Measurements from ENCODE around the gene C2CD3.

C2CD3 gene

DNA sequence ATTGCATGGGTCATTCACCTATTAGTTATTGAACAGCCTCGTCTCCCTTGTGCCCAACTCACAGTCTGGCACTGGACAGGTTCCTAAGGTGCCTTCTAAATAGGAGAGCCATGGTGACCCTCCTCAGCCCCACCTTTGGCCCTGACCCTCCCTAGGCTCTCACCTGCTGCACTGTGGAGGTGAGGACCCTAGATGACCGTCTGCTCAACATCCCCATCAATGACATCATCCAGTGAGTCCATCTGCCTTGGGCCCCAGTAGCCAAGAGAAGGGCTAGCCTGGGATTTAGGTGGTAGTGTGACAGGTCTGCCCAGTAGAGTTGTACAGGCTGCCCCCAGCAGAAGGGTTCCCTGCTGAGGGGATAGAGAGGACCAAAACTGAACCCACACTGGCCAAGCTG, 201.7 kb downstream of the C2CD3 start:
- in situ Hi-C loops (cut with MboI; ENCODE audit: low pct_unique_long_range_greater_than_20kb, low sequenced_read_pairs, unreplicated experiment), result loop anchor here (25.0 kb wide), 1 partner anchor 343 kb away; the partner anchor contains the start of gene P4HA3
- no peak for DNase-seq (ENCODE audit: low spot score)
- TF ChIP-seq, protein P1, sequence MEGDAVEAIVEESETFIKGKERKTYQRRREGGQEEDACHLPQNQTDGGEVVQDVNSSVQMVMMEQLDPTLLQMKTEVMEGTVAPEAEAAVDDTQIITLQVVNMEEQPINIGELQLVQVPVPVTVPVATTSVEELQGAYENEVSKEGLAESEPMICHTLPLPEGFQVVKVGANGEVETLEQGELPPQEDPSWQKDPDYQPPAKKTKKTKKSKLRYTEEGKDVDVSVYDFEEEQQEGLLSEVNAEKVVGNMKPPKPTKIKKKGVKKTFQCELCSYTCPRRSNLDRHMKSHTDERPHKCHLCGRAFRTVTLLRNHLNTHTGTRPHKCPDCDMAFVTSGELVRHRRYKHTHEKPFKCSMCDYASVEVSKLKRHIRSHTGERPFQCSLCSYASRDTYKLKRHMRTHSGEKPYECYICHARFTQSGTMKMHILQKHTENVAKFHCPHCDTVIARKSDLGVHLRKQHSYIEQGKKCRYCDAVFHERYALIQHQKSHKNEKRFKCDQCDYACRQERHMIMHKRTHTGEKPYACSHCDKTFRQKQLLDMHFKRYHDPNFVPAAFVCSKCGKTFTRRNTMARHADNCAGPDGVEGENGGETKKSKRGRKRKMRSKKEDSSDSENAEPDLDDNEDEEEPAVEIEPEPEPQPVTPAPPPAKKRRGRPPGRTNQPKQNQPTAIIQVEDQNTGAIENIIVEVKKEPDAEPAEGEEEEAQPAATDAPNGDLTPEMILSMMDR (IDR thresholded peaks at IDR 0.05; ENCODE audit: extremely low read depth, insufficient read depth, missing control alignments), result no peak

- in situ Hi-C loops (cut with MboI; ENCODE audit: low pct_unique_long_range_greater_than_20kb, low sequenced_read_pairs, unreplicated experiment), result loop anchor here (25.0 kb wide), 1 partner anchor 344 kb away; the partner anchor contains the start of gene P4HA3
- TF ChIP-seq, protein P1 (IDR thresholded peaks at IDR 0.05; ENCODE audit: extremely low read depth, insufficient read depth, missing control alignments), result no peak
- DNase-seq (ENCODE audit: low spot score), result no peak
Measured at GRCh38 chr11:73968356-73968966, 202.3 kb downstream of the C2CD3 start.

DNA sequence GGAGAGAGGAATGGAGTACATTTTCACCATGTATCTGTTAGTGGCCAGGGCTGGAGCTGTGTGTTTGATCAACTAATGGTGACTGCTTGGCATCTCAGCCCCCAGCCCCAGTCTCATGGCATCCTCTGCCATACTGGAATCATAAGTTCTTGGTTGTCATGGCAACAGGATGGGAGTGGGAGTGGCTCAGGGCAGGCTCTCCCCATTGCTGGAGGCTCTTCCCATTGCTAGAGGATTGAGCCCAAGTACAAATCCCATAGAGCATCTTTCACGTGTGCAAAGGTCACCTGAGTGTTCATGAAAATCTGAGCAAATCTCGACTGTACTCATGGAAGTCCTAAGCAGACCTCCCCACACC, 205.1 kb downstream of the C2CD3 start:
- TF ChIP-seq, protein P1 (IDR thresholded peaks at IDR 0.05; ENCODE audit: extremely low read depth, insufficient read depth, missing control alignments), result no peak
- DNase-seq (ENCODE audit: low spot score), result no peak
- in situ Hi-C loops (cut with MboI; ENCODE audit: low pct_unique_long_range_greater_than_20kb, low sequenced_read_pairs, unreplicated experiment), result loop anchor here (25.0 kb wide), 1 partner anchor 347 kb away; the partner anchor contains the start of gene P4HA3

DNA sequence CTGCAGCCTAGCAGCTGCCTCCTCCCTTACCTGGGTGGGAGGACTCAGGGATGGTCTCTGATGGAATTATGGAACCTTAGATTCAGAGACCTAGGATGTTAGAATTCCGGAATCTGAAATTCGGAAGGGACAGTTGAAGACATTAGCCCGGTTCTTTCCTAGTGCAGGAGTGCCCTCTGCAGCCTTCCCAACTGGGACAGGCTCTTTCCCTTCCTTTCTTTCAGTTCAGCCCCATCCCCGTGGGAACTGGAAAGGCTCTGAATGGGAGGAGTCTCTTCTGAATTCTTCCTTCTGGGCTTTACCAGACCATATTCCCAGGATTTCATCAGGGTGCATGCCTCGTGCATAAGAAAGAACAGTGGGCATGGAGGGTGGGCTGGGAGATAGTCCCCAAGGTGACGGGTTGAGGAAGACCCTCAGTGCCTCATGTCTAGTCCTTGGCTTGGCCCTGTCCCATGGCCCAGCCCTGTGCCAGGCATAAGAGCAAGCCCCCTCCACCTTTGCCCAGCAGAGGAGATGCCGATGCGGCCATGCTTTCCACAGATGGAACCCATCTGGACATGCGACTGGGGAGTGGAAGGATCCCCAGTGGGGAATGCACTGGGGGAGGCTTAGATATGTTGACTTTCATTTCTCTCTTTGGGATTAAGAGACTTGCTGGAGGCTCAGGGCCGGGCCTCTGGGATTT, 205.6 kb downstream of the C2CD3 start:
- TF ChIP-seq, protein P1 (IDR thresholded peaks at IDR 0.05; ENCODE audit: extremely low read depth, insufficient read depth, missing control alignments), result no peak
- in situ Hi-C loops (cut with MboI; ENCODE audit: low pct_unique_long_range_greater_than_20kb, low sequenced_read_pairs, unreplicated experiment), result loop anchor here (25.0 kb wide), 1 partner anchor 347 kb away; the partner anchor contains the start of gene P4HA3
- no peak for DNase-seq (ENCODE audit: low spot score)

DNA sequence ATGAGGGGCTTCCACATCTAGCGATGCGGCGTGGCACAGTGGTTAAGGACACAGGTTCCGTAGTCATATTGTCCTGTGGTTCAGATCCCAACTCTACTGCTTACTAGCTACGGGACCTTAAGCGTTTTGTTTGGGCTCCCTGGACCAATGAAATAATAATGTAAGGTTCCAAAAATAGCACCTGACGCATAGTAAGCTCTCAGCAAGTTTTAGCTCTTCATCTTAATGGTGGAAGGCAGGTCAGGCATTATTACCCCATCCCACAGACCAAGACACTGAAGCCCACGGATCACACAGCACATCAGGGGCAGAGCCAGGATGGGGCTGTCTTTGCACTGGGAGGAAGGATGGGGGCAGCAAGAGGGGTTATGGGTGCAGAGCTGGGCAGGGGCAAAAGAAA, 206.9 kb downstream of the C2CD3 start:
- in situ Hi-C loops (cut with MboI; ENCODE audit: low pct_unique_long_range_greater_than_20kb, low sequenced_read_pairs, unreplicated experiment), result loop anchor here (25.0 kb wide), 1 partner anchor 348 kb away; the partner anchor contains the start of gene P4HA3
- TF ChIP-seq, protein P1 (IDR thresholded peaks at IDR 0.05; ENCODE audit: extremely low read depth, insufficient read depth, missing control alignments), result peak; percentile 19
- no peak for DNase-seq (ENCODE audit: low spot score)

All from GM13977 (cell line).